IMR-90 (cell line): ENCODE measurements around the gene ELOVL1. TPM values are rescaled to one million over a fixed set of nuclear protein-coding genes. Genes with fewer than 3 reads are reported as not detected.

Experiments
- ATAC-seq: fragments of 200-7000 bp; cut with Tn5 transposase; 2 replicates; pipeline ENCODE4 v1.9.1; 2020; ENCODE audit warnings: low read depth, mild to moderate bottlenecking, moderate library complexity
- BruUV-seq: library from RNA; stranded (reverse); fragments of 400-500 nt; replicated peaks from 2 replicates; lab custom pipeline; 2021; lab: Mats Ljungman, UMichigan
- CTCF ChIA-PET: fragments of 300-600 bp; formaldehyde crosslinking; extraction: SDS; loops from one replicate; lab custom pipeline; 2021; ENCODE audit warnings: antibody characterized with exemption; lab: Yijun Ruan, JAX
- POLR2A ChIA-PET: fragments of 300-600 bp; sonication (Branson Sonifier 250); formaldehyde crosslinking; loops from one replicate; lab custom pipeline; 2022; ENCODE audit warnings: antibody characterized with exemption; ENCODE audit not compliant: unreplicated experiment; lab: Charles Lee
- DNase-seq: peaks from one replicate; pipeline ENCODE4 v3.0.0; 2013
- H2AFZ ChIP-seq: replicated peaks from 2 replicates; pipeline ENCODE3; 2013; ENCODE audit warnings: low read length, mild to moderate bottlenecking; ENCODE audit not compliant: poor library complexity
- H2AK5ac ChIP-seq: 2 replicates; pipeline ENCODE4 v1.6.1; 2013; ENCODE audit warnings: low read depth, low read length, inconsistent platforms
- H2AK9ac ChIP-seq: replicated peaks from 2 replicates; pipeline ENCODE3; 2013; ENCODE audit warnings: mild to moderate bottlenecking, low read depth, low read length, moderate library complexity; ENCODE audit not compliant: poor library complexity
- H2BK120ac ChIP-seq: 2 replicates; pipeline ENCODE4 v1.6.1; 2013; ENCODE audit warnings: low read depth, low read length, inconsistent platforms
- H2BK15ac ChIP-seq: 3 replicates; pipeline ENCODE4 v1.6.1; 2013; ENCODE audit warnings: low read depth, low read length, inconsistent platforms
- H2BK20ac ChIP-seq: 2 replicates; pipeline ENCODE4 v1.6.1; 2013; ENCODE audit warnings: low read depth, mild to moderate bottlenecking, inconsistent platforms, low read length, moderate library complexity
- H2BK5ac ChIP-seq: 2 replicates; pipeline ENCODE4 v1.6.1; 2013; ENCODE audit warnings: mild to moderate bottlenecking, low read depth, low read length, inconsistent platforms; ENCODE audit not compliant: poor library complexity, severe bottlenecking
- H3K14ac ChIP-seq: replicated peaks from 2 replicates; pipeline ENCODE4 v1.6.1; 2013; ENCODE audit warnings: low read depth, low read length, inconsistent platforms
- H3K18ac ChIP-seq: 2 replicates; pipeline ENCODE4 v1.6.1; 2013; ENCODE audit warnings: low read depth, low read length, control low read depth
- H3K23ac ChIP-seq: 2 replicates; pipeline ENCODE4 v1.6.1; 2013; ENCODE audit warnings: low read depth, low read length, inconsistent platforms
- H3K27ac ChIP-seq: 2 replicates; pipeline ENCODE4 v1.5.1; 2013; ENCODE audit warnings: mild to moderate bottlenecking, control low read depth, low read length; ENCODE audit not compliant: insufficient read depth
- H3K27me3 ChIP-seq: 2 replicates; pipeline ENCODE4 v1.6.1; 2013; ENCODE audit warnings: low read length; ENCODE audit not compliant: control insufficient read depth, insufficient read depth
- H3K36me3 ChIP-seq: 2 replicates; pipeline ENCODE4 v1.6.1; 2013; ENCODE audit warnings: low read length, mixed read lengths; ENCODE audit not compliant: control insufficient read depth, insufficient read depth
- H3K4ac ChIP-seq: 2 replicates; pipeline ENCODE4 v1.6.1; 2013; ENCODE audit warnings: low read depth, low read length, inconsistent platforms
- H3K4me1 ChIP-seq: 2 replicates; pipeline ENCODE4 v1.6.1; 2013; ENCODE audit warnings: low read length, mixed read lengths; ENCODE audit not compliant: control insufficient read depth, insufficient read depth
- H3K4me2 ChIP-seq: 2 replicates; pipeline ENCODE4 v1.6.1; 2013; ENCODE audit warnings: low read depth, mild to moderate bottlenecking, control low read depth, low read length, moderate library complexity
- H3K4me3 ChIP-seq: 2 replicates; pipeline ENCODE4 v1.5.1; 2013; ENCODE audit warnings: low read depth, mild to moderate bottlenecking, control low read depth, low read length, moderate library complexity; ENCODE audit not compliant: insufficient read depth
- H3K56ac ChIP-seq: 2 replicates; pipeline ENCODE4 v1.6.1; 2013; ENCODE audit warnings: low read length, inconsistent platforms; ENCODE audit not compliant: insufficient read depth; ENCODE audit errors: extremely low read depth
- H3K79me1 ChIP-seq, 2 experiments: 2 replicates each; pipeline ENCODE4 v1.6.1; 2013; ENCODE audit warnings: low read length in 2 of 2, inconsistent platforms in 1 of 2, low read depth in 1 of 2
- H3K9ac ChIP-seq: 2 replicates; pipeline ENCODE4 v1.6.1; 2013; ENCODE audit warnings: low read depth, low read length, control low read depth
- H3K9me1 ChIP-seq: 2 replicates; pipeline ENCODE4 v1.6.1; 2013; ENCODE audit warnings: low read length, inconsistent platforms; ENCODE audit not compliant: insufficient read depth
- H3K9me3 ChIP-seq: 2 replicates; pipeline ENCODE4 v1.6.1; 2013; ENCODE audit warnings: low read length; ENCODE audit not compliant: control insufficient read depth, insufficient read depth
- H4K20me1 ChIP-seq: 2 replicates; pipeline ENCODE4 v1.6.1; 2013; ENCODE audit warnings: low read length, inconsistent platforms; ENCODE audit not compliant: insufficient read depth
- H4K5ac ChIP-seq: 2 replicates; pipeline ENCODE4 v1.6.1; 2013; ENCODE audit warnings: mild to moderate bottlenecking, low read depth, low read length, control low read depth
- H4K8ac ChIP-seq, 2 experiments: 2 replicates each; pipeline ENCODE4 v1.6.1; 2013; ENCODE audit warnings: low read depth in 2 of 2, low read length in 2 of 2, control low read depth in 1 of 2, inconsistent platforms in 1 of 2
- H4K91ac ChIP-seq: 2 replicates; pipeline ENCODE4 v1.6.1; 2013; ENCODE audit warnings: low read depth, low read length, inconsistent platforms; ENCODE audit not compliant: insufficient read depth
- BHLHE40 ChIP-seq: fragments of 150-350 bp; IDR thresholded peaks from 2 replicates; pipeline ENCODE4 v1.6.1; 2016; ENCODE audit warnings: mild to moderate bottlenecking, low read depth, low read length
- CEBPB ChIP-seq: IDR thresholded peaks from 2 replicates; pipeline ENCODE4 v1.6.1; 2012; ENCODE audit warnings: low read depth, low read length, improper control_type of control experiment
- CHD1 ChIP-seq: IDR thresholded peaks from 2 replicates; pipeline ENCODE4 v1.6.1; 2012; ENCODE audit warnings: low read depth, low read length, improper control_type of control experiment
- FOS ChIP-seq: fragments of 150-350 bp; IDR thresholded peaks from 2 replicates; pipeline ENCODE4 v1.6.1; 2016; ENCODE audit warnings: low read depth, low read length
- MAFK ChIP-seq: IDR thresholded peaks from 2 replicates; pipeline ENCODE4 v1.6.1; 2012; ENCODE audit warnings: low read depth, low read length, improper control_type of control experiment
- MAZ ChIP-seq: IDR thresholded peaks from 2 replicates; pipeline ENCODE4 v1.6.1; 2012; ENCODE audit warnings: low read depth, mild to moderate bottlenecking, low read length, improper control_type of control experiment, moderate library complexity, borderline replicate concordance
- MXI1 ChIP-seq: IDR thresholded peaks from 2 replicates; pipeline ENCODE4 v1.6.1; 2012; ENCODE audit warnings: low read depth, mild to moderate bottlenecking, low read length, moderate library complexity, borderline replicate concordance
- NFE2L2 ChIP-seq: fragments of 150-350 bp; IDR thresholded peaks from 2 replicates; pipeline ENCODE4 v1.6.1; 2016; ENCODE audit warnings: low read depth, mild to moderate bottlenecking, low read length
- POLR2A ChIP-seq: IDR thresholded peaks from 2 replicates; pipeline ENCODE4 v1.6.1; 2012; ENCODE audit warnings: mild to moderate bottlenecking, low read depth, low read length
- RAD21 ChIP-seq: IDR thresholded peaks from 2 replicates; pipeline ENCODE4 v1.6.1; 2012; ENCODE audit warnings: low read length, improper control_type of control experiment
- RCOR1 ChIP-seq: IDR thresholded peaks from 2 replicates; pipeline ENCODE4 v1.6.1; 2012; ENCODE audit warnings: mild to moderate bottlenecking, low read length, improper control_type of control experiment; ENCODE audit not compliant: insufficient replicate concordance
- RFX5 ChIP-seq: IDR thresholded peaks from 2 replicates; pipeline ENCODE4 v1.8.0; 2012; ENCODE audit warnings: low read depth, mild to moderate bottlenecking, low read length, moderate library complexity
- SMC3 ChIP-seq: fragments of 150-350 bp; IDR thresholded peaks from 2 replicates; pipeline ENCODE4 v1.6.1; 2016; ENCODE audit warnings: low read depth, mild to moderate bottlenecking, antibody characterized with exemption, low read length, moderate library complexity
- WGBS, 2 experiments: methylation state at CpG; one replicate each; pipeline versions ENCODE4 v1.1.5 to v1.1.7; 2013; ENCODE audit warnings: missing lambda C conversion rate in 2 of 2; ENCODE audit not compliant: insufficient read length in 1 of 2; ENCODE audit errors: extremely low coverage in 2 of 2; 5-methylcytosine and 5-hydroxymethylcytosine counted together
- dilution Hi-C: fragments of 300-500 bp; cut with HindIII; formaldehyde crosslinking; loops from one replicate; pipeline ENCODE4 v1.14.3; 2018; ENCODE audit warnings: low sequenced_read_pairs; ENCODE audit not compliant: unreplicated experiment
- in situ Hi-C: fragments of 300-500 bp; cut with MboI; formaldehyde crosslinking; loops from 3 replicates; pipeline ENCODE4 v1.14.3; 2019; ENCODE audit warnings: low sequenced_read_pairs, inconsistent platforms, mixed read lengths
- intact Hi-C: fragments of 100-400 bp; cut with micrococcal nuclease; formaldehyde crosslinking; loops from 2 replicates; pipeline ENCODE4 v1.10.0; 2022
- polyA plus RNA-seq, 3 experiments: library from polyadenylated mRNA; depleted of rRNA; stranded (reverse); fragments of >200 nt; gene quantifications; 2 replicates each; pipeline ENCODE4 v1.2.3, GENCODE V29; 2012; ENCODE audit warnings: low replicate concordance in 1 of 3
- total RNA-seq: library from RNA; depleted of rRNA; stranded (reverse); fragments of >200 nt; gene quantifications from 2 replicates; pipeline ENCODE4 v1.2.3, GENCODE V29; 2012
- TF ChIP-seq, protein P1 (sequence below): conservative IDR thresholded peaks from 2 replicates; pipeline ENCODE4 v1.5.1; 2012; ENCODE audit warnings: mild to moderate bottlenecking, low read depth, low read length, improper control_type of control experiment
- TF ChIP-seq, protein P2 (sequence below): fragments of 150-350 bp; IDR thresholded peaks from 2 replicates; pipeline ENCODE4 v1.6.1; 2017; ENCODE audit warnings: mild to moderate bottlenecking, antibody characterized with exemption, low read length, low read depth

ELOVL1 gene
- total and polyA plus RNA-seq, 2 of the 4 experiments (the other 2 are of a cell fraction), result 88.9 to 211 TPM

DNA sequence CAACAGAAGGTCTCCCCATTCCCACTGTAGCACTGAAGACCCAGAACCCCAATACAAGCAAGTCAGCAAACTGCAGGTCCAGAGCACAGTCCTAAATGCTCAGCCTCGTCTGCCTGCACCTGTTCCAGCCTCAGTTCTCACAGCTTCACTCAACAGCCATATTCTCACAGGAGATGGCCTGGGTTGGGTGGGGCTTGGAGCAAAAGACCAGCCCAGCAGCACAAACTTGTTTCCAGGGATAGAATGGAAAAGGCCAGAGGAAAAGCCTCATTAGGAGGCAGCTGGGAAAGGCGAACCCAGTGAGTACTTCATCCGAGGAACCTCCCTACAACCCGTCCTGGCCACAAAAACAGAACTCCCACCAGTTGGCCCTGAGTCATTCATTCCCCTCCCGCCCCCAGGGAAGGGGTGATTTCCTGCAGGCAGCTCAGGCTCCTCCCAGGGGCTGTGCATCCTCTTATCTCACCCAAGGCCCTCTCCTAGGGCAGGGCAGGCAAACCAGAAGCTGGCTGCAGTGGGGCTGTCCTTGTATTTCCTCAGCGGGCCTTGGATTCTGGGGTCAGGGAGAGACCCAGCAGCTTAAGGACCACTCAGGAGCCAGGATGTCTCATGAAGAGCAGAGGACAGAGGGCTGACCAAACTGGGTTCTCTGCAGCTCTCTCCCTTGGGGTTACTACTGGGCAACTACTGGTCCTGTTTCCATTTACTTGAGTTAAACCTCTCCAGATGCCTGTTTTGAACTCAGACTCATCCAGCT, 37.6 kb downstream of the ELOVL1 start:
- H4K8ac ChIP-seq, result peak overlapping the region; percentile 52 to 74
- TF ChIP-seq, protein P1, sequence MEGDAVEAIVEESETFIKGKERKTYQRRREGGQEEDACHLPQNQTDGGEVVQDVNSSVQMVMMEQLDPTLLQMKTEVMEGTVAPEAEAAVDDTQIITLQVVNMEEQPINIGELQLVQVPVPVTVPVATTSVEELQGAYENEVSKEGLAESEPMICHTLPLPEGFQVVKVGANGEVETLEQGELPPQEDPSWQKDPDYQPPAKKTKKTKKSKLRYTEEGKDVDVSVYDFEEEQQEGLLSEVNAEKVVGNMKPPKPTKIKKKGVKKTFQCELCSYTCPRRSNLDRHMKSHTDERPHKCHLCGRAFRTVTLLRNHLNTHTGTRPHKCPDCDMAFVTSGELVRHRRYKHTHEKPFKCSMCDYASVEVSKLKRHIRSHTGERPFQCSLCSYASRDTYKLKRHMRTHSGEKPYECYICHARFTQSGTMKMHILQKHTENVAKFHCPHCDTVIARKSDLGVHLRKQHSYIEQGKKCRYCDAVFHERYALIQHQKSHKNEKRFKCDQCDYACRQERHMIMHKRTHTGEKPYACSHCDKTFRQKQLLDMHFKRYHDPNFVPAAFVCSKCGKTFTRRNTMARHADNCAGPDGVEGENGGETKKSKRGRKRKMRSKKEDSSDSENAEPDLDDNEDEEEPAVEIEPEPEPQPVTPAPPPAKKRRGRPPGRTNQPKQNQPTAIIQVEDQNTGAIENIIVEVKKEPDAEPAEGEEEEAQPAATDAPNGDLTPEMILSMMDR, result no peak
- TF ChIP-seq MAZ (peak; percentile 81; the same call in 1 of the 2 replicates), RCOR1 (no peak), POLR2A (no peak), BHLHE40 (no peak), RAD21 (0 out of 2 replicates have a peak, but pooled peaks have one; percentile 12), SMC3 (no peak), RFX5 (no peak), MXI1 (no peak), CHD1 (no peak), NFE2L2 (no peak), CEBPB (no peak), MAFK (no peak), FOS (no peak)
- TF ChIP-seq, protein P2, sequence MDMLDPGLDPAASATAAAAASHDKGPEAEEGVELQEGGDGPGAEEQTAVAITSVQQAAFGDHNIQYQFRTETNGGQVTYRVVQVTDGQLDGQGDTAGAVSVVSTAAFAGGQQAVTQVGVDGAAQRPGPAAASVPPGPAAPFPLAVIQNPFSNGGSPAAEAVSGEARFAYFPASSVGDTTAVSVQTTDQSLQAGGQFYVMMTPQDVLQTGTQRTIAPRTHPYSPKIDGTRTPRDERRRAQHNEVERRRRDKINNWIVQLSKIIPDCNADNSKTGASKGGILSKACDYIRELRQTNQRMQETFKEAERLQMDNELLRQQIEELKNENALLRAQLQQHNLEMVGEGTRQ, result no peak
- no peaks in the 10 kb centered on the region for H4K20me1 ChIP-seq
- 80% methylated on average over 1 of the region's 6 CpGs; no CpG with 5 or more reads in 1 of the 2 experiments for WGBS, 2 experiments
- peak overlapping the region; percentile 61; the same call in 1 of the 2 replicates for H3K27ac ChIP-seq
- ChIA-PET CTCF (no interaction called here), POLR2A (no interaction called here)
- H3K9me3 ChIP-seq, result peaks cover 2% of the 10 kb centered on the region
- H3K18ac ChIP-seq, result peak overlapping the region; percentile 18; the same call in 1 of the 2 replicates
- H3K4me2 ChIP-seq, result no peak overlapping the region; the same call in 1 of the 2 replicates
- no TSS peak for BruUV-seq
- H3K36me3 ChIP-seq, result no peaks in the 10 kb centered on the region
- peak overlapping the region; percentile 59; the same call in 1 of the 2 replicates for H3K14ac ChIP-seq
- H3K4ac ChIP-seq, result peak overlapping the region; percentile 67
- DNase-seq (peak; percentile 87), ATAC-seq (peak; percentile 99)
- intact Hi-C loops, result no loop called here
- peak overlapping the region; percentile 87 for H2AFZ ChIP-seq
- peak overlapping the region; percentile 55; the same call in 1 of the 2 replicates for H2BK20ac ChIP-seq
- no peak overlapping the region for H3K23ac ChIP-seq
- in situ Hi-C loops, result no loop called here
- H3K9me1 ChIP-seq, result peaks cover 5% of the 10 kb centered on the region; the same call in 1 of the 2 replicates
- no peak overlapping the region for H3K9ac ChIP-seq
- peak overlapping the region; percentile 62; the same call in 1 of the 2 replicates for H4K91ac ChIP-seq
- dilution Hi-C loops, result no loop called here
- H4K5ac ChIP-seq, result peak overlapping the region; percentile 39; the same call in 1 of the 2 replicates
- peak overlapping the region; percentile 72; the same call in 1 of the 2 replicates for H2AK5ac ChIP-seq
- H3K4me1 ChIP-seq, result peaks cover 6% of the 10 kb centered on the region
- no peak overlapping the region for H3K4me3 ChIP-seq
- H2AK9ac ChIP-seq, result peak overlapping the region; percentile 81
- H2BK120ac ChIP-seq, result peak overlapping the region; percentile 57
- H2BK15ac ChIP-seq, result peak overlapping the region; percentile 42; the same call in 1 of the 3 replicates
- no peaks in the 10 kb centered on the region for H3K79me1 ChIP-seq
- H3K27me3 ChIP-seq, result 0 out of 2 replicates have a peak, but pooled peaks cover 1% of the 10 kb centered on the region
- peak overlapping the region; percentile 31 for H2BK5ac ChIP-seq
- H3K56ac ChIP-seq, result no peak overlapping the region
